Memory B cell (primary cell): ENCODE measurements around the gene GCA.

Experiments
- ATAC-seq: fragments of 150-1000 bp; cut with Tn5 transposase; 2 replicates; pipeline ENCODE4 v1.10.0; 2021; ENCODE audit warnings: low read depth, mild to moderate bottlenecking, moderate library complexity
- DNase-seq, 2 donors: peaks; one replicate each; pipeline ENCODE4 v3.0.0; 2022; ENCODE audit warnings: low spot score in 2 of 2
- H3K27ac Mint-ChIP-seq: one replicate; pipeline ENCODE4 v1.8.0; 2022; ENCODE audit warnings: mild to moderate bottlenecking, moderate library complexity, mixed read lengths
- H3K27me3 Mint-ChIP-seq: one replicate; pipeline ENCODE4 v1.8.0; 2022; ENCODE audit warnings: mixed read lengths
- H3K36me3 Mint-ChIP-seq: one replicate; pipeline ENCODE4 v1.8.0; 2022; ENCODE audit warnings: mild to moderate bottlenecking, mixed read lengths
- H3K4me1 Mint-ChIP-seq: one replicate; pipeline ENCODE4 v1.8.0; 2022; ENCODE audit warnings: mixed read lengths
- H3K4me3 Mint-ChIP-seq: one replicate; pipeline ENCODE4 v1.8.0; 2022; ENCODE audit warnings: mild to moderate bottlenecking, moderate library complexity, mixed read lengths
- H3K9me3 Mint-ChIP-seq: one replicate; pipeline ENCODE4 v1.8.0; 2022; ENCODE audit warnings: mixed read lengths

The GCA gene, protein sequence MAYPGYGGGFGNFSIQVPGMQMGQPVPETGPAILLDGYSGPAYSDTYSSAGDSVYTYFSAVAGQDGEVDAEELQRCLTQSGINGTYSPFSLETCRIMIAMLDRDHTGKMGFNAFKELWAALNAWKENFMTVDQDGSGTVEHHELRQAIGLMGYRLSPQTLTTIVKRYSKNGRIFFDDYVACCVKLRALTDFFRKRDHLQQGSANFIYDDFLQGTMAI

DNA sequence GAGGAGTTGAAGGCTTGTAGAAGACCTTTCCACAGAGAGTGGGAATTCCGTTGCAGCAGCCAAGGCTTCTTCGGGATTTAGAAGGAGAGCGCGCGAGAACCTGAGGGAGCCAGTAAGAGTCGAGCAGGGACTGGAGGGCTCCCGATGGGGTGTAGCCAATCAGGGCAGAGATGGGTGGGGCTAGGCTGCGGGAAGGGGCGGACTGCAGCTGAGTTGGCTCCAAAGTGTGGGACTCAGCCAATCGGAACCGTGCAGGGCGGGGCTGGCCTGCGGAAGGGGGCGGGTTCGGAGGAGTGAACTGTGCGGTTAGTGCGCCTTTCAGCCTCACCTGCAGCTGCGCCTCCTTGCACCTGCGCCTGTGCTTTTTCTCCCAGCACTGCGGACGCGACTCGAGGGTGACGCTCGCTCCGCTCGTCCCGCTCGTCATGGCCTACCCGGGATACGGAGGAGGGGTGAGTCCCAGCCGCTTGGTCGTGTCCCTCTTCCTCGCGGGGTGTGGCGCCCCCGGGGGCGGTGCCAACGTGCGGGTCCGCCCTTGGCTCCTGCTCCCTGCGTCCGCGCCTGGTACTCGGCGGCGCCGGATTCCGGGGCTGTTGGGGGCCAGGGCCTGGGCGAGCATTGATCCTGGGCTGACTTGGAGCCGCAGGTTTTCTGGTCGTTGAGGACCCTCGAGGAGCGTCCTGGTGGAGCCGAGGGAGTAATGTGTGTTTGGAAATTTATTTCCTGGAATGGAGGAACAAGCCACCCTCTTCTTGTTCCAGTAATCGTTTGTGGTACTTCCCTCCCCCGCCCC lies at the start of gene GCA:
TSS of gene GCA (plus strand) at position 309 of the 793 bp plus-strand sequence. CDS start at position 426, 117 bp downstream.
- peak within 1 kb of the TSS; percentile 86 for H3K27ac Mint-ChIP-seq
- H3K36me3 Mint-ChIP-seq, result no peaks in the 10 kb centered on the region
- H3K4me3 Mint-ChIP-seq, result peak within 1 kb of the TSS; percentile 92
- DNase-seq, result peak; percentile 98 to 99
- no peaks in the 10 kb centered on the region for H3K9me3 Mint-ChIP-seq
- peak; percentile 94 for ATAC-seq
- no peaks in the 10 kb centered on the region for H3K27me3 Mint-ChIP-seq
- H3K4me1 Mint-ChIP-seq, result peaks cover 8% of the 10 kb centered on the region

DNA sequence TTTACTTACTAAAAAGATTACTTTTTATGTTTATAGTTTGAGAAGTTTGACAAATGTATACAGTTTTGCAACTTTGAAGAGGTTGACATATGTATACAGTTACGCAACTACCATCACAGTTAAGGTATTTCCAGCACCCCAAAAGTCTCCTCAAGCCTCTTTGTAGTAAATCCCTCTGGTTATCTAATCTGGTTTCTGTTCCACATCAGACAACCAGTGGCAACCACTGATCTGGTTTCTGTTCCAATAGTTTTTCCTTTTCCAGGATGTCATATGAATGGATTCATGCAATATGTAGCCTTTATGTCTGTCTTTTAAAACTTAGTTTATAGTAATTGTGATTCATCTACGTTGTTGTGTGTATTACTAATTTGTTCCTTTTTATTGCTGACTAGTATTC lies 48.9 kb upstream of the GCA start:
- H3K27ac Mint-ChIP-seq, result no peak overlapping the region
- H3K36me3 Mint-ChIP-seq, result peaks cover 6% of the 10 kb centered on the region
- ATAC-seq (no peak), DNase-seq (no peak)
- H3K9me3 Mint-ChIP-seq, result no peaks in the 10 kb centered on the region
- H3K4me3 Mint-ChIP-seq, result no peak overlapping the region
- no peaks in the 10 kb centered on the region for H3K27me3 Mint-ChIP-seq
- peaks cover 3% of the 10 kb centered on the region for H3K4me1 Mint-ChIP-seq

DNA sequence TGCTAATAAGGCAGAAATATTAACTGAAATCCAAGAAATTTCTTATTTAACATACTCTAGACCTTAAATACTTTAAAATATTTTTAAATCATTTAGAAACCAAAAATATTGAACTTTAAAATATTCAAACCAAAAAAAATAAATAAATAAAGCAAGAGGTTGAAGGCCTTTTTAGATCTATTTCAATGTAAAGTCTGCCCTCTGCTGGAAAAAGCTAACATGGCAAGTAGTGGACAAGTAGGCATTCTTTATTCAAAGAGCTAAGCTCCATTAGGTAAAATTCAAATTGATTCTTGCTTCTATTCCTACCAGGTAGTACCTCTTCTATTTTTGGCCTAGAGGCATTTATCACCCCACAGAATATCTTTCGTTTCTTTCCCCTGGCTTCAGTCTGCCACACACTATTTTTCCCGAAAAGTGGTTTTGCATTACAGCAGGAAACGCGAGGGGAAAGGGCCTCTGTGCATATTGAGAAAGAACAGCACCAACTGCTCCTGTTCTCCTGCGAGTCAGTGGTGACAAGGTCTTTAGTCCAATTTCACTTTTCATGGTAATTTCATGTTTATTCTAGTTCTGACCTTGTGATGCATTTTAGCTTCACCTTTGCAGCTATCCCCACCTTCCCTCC lies 45.9 kb upstream of the GCA start:
- peak; percentile 61 to 63 for DNase-seq
- peak; percentile 53 for ATAC-seq
- Mint-ChIP-seq H3K4me1 (peaks cover 6% of the 10 kb centered on the region), H3K27me3 (no peaks in the 10 kb centered on the region), H3K9me3 (no peaks in the 10 kb centered on the region), H3K36me3 (peaks cover 4% of the 10 kb centered on the region), H3K4me3 (no peak overlapping the region), H3K27ac (no peak overlapping the region)

DNA sequence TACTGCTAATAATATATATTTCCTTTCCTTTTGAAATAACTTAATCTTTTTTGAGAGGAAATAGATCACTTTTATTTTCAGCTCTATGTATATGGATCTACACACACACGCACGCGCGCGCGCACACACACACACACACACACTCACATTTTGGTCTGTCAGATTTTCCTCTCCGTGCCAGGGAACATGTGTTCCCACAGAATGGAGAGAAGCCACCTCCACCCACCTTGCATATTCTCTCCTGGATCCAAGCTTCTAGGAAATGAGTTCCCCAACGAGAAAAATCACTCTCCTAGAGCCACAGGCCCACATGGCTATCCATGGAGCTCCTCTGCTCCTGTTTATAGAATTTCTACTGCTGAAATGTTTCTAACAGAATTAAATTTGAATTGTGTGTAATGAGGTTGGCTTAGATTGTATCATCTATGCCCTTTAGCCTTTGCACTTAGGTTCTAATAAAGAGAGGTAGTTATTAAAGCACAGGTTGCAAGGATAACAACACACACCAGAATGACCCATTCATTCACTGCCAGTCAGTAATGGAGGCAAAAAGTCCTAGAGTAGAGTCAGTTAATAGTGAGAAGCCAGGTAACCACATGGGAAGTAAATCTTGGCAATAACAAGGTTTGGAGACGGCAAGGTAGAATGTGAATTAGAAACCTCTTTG lies 45.1 kb upstream of the GCA start:
- H3K9me3 Mint-ChIP-seq, result no peaks in the 10 kb centered on the region

DNA sequence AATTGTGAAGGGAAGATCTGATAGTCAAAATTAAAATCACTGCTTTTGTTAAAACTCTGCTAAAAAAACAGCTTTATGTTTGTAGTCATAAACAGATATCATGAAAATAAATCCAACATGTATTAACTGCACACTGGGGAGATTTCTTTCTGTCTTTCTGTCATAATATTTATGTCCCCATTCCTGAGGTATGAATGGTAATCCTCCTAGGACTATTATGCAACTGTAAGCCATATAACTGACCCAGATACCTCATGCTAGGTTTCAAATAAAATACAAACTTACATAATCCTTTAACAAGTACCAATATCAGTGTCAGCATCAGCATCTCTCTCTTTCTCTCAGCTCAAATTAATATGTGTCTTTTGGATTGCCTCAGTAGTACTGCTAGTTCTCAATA lies 43.7 kb upstream of the GCA start:
- Mint-ChIP-seq H3K4me3 (no peak overlapping the region), H3K9me3 (no peaks in the 10 kb centered on the region), H3K4me1 (peaks cover 8% of the 10 kb centered on the region), H3K36me3 (peaks cover 6% of the 10 kb centered on the region), H3K27ac (no peak overlapping the region), H3K27me3 (no peaks in the 10 kb centered on the region)
- no peak for ATAC-seq
- no peak for DNase-seq

More for the DNA sequence above, 45.1 kb upstream of the GCA start:
- Mint-ChIP-seq H3K4me3 (no peak overlapping the region), H3K27ac (no peak overlapping the region), H3K36me3 (peaks cover 6% of the 10 kb centered on the region), H3K27me3 (no peaks in the 10 kb centered on the region), H3K4me1 (peaks cover 8% of the 10 kb centered on the region)
- DNase-seq (no peak), ATAC-seq (no peak)

DNA sequence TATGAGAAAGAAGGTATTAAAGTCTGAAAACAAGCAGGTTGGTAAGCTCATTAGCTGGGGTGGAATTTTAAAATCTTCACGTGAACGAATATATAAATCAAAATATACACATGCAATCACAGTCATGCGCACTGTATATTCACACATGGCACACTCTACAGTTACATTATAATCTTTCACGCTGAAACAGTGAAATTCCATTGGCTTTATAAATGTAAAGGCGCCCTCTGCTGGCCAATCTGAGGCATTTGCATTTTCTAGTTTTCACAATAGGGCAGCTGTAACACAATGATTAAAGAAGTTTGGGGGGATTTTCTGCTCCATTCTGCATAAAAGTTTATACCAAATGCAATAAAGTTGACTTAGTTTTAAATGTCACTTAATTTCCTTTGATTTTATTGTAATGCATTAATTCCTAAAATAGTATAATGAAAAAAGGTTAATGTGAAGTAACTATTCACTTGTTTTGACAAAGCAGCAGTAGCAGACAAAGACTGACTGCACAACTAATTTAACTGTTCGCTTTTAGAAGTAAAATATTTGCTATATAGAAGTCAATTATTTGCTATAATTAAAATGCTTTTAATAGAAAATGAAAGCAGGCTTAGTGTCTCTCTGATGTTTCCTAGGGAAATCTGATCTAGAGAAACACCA lies 42.7 kb upstream of the GCA start:
- no peak overlapping the region for H3K4me3 Mint-ChIP-seq
- peak; percentile 32 to 44 for DNase-seq
- H3K36me3 Mint-ChIP-seq, result peaks cover 6% of the 10 kb centered on the region
- peak; percentile 80 for ATAC-seq
- H3K27ac Mint-ChIP-seq, result no peak overlapping the region
- H3K9me3 Mint-ChIP-seq, result no peaks in the 10 kb centered on the region
- no peaks in the 10 kb centered on the region for H3K27me3 Mint-ChIP-seq
- H3K4me1 Mint-ChIP-seq, result peaks cover 5% of the 10 kb centered on the region

DNA sequence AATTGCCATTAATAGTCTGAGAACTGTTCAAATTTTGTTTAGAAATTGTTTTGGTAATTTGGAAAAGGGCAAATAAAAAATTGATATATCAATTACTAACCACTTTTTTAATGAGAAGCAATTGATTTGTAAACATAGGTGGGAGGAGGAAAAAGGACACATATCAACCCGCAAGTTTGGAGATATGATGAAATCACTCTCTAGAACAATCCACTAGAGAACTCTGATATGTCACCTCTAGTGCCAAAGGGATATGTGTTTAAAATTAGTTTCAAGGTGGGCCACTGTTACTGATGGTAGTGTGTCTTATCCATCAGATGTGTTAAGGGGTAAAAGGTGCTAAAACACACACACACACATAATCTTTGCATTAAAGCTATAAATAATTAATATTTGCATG lies 42.1 kb upstream of the GCA start:
- peaks cover 5% of the 10 kb centered on the region for H3K4me1 Mint-ChIP-seq
- no peak overlapping the region for H3K27ac Mint-ChIP-seq
- no peaks in the 10 kb centered on the region for H3K9me3 Mint-ChIP-seq
- ATAC-seq (no peak), DNase-seq (no peak)
- H3K4me3 Mint-ChIP-seq, result no peak overlapping the region
- H3K36me3 Mint-ChIP-seq, result peaks cover 6% of the 10 kb centered on the region
- no peaks in the 10 kb centered on the region for H3K27me3 Mint-ChIP-seq

DNA sequence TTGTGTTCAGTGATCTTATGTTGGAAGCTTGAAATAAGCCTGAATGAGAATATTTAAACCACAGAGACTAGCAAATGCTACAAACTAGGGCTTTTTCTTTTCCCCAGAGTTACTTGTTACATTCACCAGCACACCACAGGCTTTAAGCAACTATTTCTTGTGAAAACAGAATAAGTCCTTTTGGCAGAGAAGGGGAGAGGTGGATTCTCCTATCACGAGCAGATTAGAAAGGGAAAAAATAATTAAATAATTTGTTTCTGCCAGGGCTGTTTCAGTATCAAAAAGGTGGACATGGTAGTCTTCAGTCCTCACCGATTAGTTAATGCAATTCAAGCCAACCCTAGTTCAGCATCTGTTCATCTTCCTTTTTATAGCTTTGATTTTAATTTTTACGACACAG lies 38.0 kb upstream of the GCA start:
- H3K4me1 Mint-ChIP-seq, result peaks cover 9% of the 10 kb centered on the region
- no peaks in the 10 kb centered on the region for H3K27me3 Mint-ChIP-seq
- ATAC-seq (no peak), DNase-seq (no peak)
- H3K4me3 Mint-ChIP-seq, result no peak overlapping the region
- no peaks in the 10 kb centered on the region for H3K9me3 Mint-ChIP-seq
- H3K27ac Mint-ChIP-seq, result peak overlapping the region; percentile 38
- peaks cover 25% of the 10 kb centered on the region for H3K36me3 Mint-ChIP-seq

DNA sequence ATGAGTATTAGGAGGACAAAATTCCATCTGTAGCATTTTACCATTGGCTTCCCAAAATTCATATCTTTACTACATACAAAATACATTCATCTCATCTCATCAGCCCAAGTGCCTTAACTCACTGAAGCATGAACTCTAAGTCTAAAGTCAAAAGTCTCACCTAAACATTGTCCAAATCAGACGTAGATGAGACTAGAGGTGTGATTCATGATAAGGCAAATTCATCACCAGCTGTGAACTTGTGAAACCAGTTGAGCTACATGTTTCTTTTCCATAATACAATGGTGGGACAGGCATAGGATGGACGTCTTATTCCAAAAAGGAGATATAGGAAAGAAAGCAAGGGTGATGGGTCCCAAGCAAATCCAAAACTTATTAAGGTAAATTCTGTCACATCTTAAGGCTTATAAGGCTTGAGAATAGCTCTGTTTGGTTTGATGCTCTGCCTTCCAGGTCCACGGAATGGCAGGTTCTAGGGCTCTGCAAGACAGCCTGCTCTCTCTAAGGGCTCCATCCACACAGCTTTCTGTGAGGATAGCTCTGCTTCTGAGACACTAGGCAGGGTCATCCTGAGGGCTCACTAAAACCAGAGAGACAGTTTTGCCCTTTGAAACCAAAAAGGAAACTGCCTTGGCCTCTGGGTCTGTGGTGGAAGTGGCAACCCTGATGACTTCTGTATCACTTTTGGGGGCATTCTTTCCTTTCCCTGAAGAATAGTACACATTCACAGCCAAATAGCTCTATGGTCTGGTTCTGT lies 35.0 kb upstream of the GCA start:
- Mint-ChIP-seq H3K36me3 (peaks cover 27% of the 10 kb centered on the region), H3K9me3 (no peaks in the 10 kb centered on the region), H3K4me1 (peaks cover 9% of the 10 kb centered on the region), H3K4me3 (no peak overlapping the region), H3K27me3 (no peaks in the 10 kb centered on the region), H3K27ac (peak overlapping the region; percentile 68)
- DNase-seq, result no peak
- no peak for ATAC-seq

DNA sequence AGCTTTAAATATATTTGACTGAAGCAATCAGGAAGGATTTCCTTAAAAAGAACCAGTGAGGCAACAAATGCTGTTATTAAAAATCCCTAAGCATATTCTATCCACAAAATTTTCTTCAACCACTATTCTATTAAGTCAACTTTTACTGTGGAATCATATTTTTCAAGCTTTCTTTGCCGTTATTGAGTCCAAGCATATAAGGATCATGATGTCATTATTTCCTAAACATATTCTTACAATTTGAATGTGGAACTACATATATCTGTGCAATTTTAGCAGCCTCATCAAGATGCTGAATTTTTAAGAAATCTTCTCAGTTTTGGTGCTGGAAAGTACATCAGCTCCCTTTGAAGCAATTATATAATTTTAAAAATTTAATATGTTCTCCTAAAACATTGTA lies 31.1 kb upstream of the GCA start:
- Mint-ChIP-seq H3K27ac (peak overlapping the region; percentile 73), H3K9me3 (no peaks in the 10 kb centered on the region), H3K36me3 (peaks cover 27% of the 10 kb centered on the region), H3K4me1 (peaks cover 35% of the 10 kb centered on the region), H3K4me3 (no peak overlapping the region), H3K27me3 (no peaks in the 10 kb centered on the region)
- ATAC-seq (no peak), DNase-seq (no peak)

DNA sequence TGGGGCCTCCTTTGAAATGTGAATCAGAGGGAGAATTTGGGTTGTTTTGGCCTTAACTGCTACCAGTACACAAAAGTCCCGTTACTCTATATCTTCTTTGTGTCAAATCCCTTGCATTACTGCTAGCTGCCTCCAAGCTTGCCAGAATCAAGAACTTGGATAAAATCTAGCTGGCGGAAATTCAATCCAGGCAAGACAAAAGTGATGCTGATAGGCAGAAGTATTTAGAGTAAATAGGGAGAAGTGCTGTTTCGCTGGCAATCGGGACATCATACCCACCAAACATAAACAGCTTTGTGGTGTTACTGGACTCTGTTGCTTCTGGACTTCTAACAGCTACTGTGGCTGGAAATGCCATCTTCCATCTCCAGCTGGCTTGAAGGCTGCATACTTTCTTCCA lies 28.0 kb upstream of the GCA start:
- peaks cover 9% of the 10 kb centered on the region for H3K36me3 Mint-ChIP-seq
- ATAC-seq (no peak), DNase-seq (no peak)
- H3K4me1 Mint-ChIP-seq, result peaks cover 40% of the 10 kb centered on the region
- no peaks in the 10 kb centered on the region for H3K27me3 Mint-ChIP-seq
- no peaks in the 10 kb centered on the region for H3K9me3 Mint-ChIP-seq
- H3K27ac Mint-ChIP-seq, result peak overlapping the region; percentile 100
- H3K4me3 Mint-ChIP-seq, result peak overlapping the region; percentile 96

DNA sequence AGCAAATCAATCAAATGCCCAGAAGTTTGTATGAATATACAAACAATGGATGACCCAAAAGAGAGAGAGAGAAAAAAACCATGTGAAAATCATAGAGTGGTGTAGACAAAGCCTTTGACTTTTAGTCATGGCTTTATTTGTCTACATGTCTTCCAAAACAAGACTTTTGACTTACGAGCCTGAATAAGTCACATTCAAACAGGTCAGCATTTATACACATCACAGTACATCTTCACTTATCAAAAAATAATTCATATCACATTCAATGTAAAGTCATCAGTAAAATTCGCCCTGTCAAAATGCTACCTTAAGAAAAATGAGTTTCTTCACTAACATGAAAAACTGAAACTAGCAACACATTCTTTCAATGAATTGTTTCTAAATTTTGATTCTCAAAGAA lies 27.3 kb upstream of the GCA start:
- Mint-ChIP-seq H3K4me1 (peaks cover 45% of the 10 kb centered on the region), H3K27me3 (no peaks in the 10 kb centered on the region), H3K27ac (peak overlapping the region; percentile 100), H3K9me3 (no peaks in the 10 kb centered on the region), H3K36me3 (peaks cover 9% of the 10 kb centered on the region), H3K4me3 (peak overlapping the region; percentile 96)
- ATAC-seq, result no peak
- no peak for DNase-seq

DNA sequence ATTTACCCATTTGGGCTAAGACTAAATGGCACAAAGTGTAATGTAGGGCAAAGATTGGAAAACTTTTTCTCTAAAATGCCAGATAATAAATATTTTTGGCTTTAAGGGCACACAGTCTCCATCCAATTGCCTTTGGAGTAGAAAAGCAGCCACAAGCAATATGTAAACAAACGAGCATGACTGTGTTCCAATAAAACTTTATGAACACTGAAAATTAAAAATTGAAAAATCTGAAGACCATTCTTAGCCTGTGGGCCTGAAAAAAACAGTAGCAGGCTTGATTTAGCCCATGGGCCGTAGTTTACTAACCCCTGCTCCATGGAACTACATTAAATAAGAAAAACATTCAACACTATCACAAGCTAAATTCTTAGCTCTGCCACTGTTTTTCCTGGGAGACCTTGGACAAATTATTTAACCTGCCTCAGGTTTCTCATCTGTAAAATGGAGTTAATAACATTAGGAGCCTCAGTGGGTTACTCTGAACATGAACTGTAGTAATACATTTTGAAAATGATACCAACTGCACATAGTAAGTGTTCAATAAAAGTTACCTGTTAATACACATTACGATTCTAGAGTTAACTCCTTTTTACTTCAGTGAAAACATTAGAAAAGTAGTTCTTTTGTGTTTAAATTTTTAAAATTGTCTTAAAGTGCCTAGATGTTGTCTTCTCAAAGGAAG lies 26.7 kb upstream of the GCA start:
- Mint-ChIP-seq H3K9me3 (no peaks in the 10 kb centered on the region), H3K27ac (peak overlapping the region; percentile 100), H3K27me3 (no peaks in the 10 kb centered on the region), H3K4me1 (peaks cover 44% of the 10 kb centered on the region), H3K36me3 (peaks cover 8% of the 10 kb centered on the region), H3K4me3 (peak overlapping the region; percentile 96)
- no peak for ATAC-seq
- no peak for DNase-seq
